A673 (cell line): ENCODE measurements around the gene CLEC16A. TPM values are rescaled to one million over a fixed set of nuclear protein-coding genes. Genes with fewer than 3 reads are reported as not detected.

Experiments used
- Bru-seq: library from RNA; stranded (reverse); fragments of 400-500 nt; gene quantifications from one replicate; lab custom pipeline; 2021; lab: Mats Ljungman, UMichigan
- BruChase-seq, 2 experiments: library from RNA; stranded (reverse); fragments of 400-500 nt; gene quantifications; one replicate each; lab custom pipeline; 2021; lab: Mats Ljungman, UMichigan
- BruUV-seq: library from RNA; stranded (reverse); fragments of 400-500 nt; replicated peaks from 2 replicates; lab custom pipeline; 2021; lab: Mats Ljungman, UMichigan
- CTCF ChIA-PET: fragments of 300-600 bp; sonication (Branson Sonifier 250); formaldehyde crosslinking; loops from one replicate; lab custom pipeline; 2022; ENCODE audit warnings: antibody characterized with exemption; lab: Charles Lee
- POLR2A ChIA-PET: fragments of 300-600 bp; sonication (Branson Sonifier 250); formaldehyde crosslinking; loops from one replicate; lab custom pipeline; 2022; ENCODE audit warnings: antibody characterized with exemption; ENCODE audit not compliant: low non-redundant PET; lab: Charles Lee
- DNase-seq: peaks from one replicate; pipeline ENCODE4 v3.0.0-alpha.2; 2015; ENCODE audit warnings: low spot score
- H3K27ac ChIP-seq: fragments of 200-600 bp; sonication (generic); 2 replicates; pipeline ENCODE4 v1.5.1; 2016; ENCODE audit warnings: mixed run types, low read depth, mild to moderate bottlenecking, mixed read lengths, antibody characterized with exemption, low read length; ENCODE audit not compliant: poor library complexity, severe bottlenecking
- H3K27me3 ChIP-seq: fragments of 200-600 bp; sonication (generic); replicated peaks from 2 replicates; pipeline ENCODE4 v1.6.1; 2017; ENCODE audit warnings: mixed run types, low read depth, mild to moderate bottlenecking, mixed read lengths, antibody characterized with exemption, low read length; ENCODE audit not compliant: insufficient read depth, poor library complexity
- H3K36me3 ChIP-seq: fragments of 200-600 bp; sonication (generic); 2 replicates; pipeline ENCODE4 v1.6.1; 2016; ENCODE audit warnings: mixed run types, mild to moderate bottlenecking, mixed read lengths, antibody characterized with exemption, low read length; ENCODE audit not compliant: insufficient read depth, poor library complexity, severe bottlenecking
- H3K4me1 ChIP-seq: fragments of 200-600 bp; sonication (generic); 2 replicates; pipeline ENCODE4 v1.6.1; 2017; ENCODE audit warnings: mixed run types, mild to moderate bottlenecking, mixed read lengths, antibody characterized with exemption, low read length; ENCODE audit not compliant: insufficient read depth, poor library complexity, severe bottlenecking
- H3K4me3 ChIP-seq: fragments of 200-600 bp; sonication (generic); 2 replicates; pipeline ENCODE4 v1.5.1; 2016; ENCODE audit warnings: low read depth, mixed run types, mild to moderate bottlenecking, mixed read lengths, low read length; ENCODE audit not compliant: poor library complexity, severe bottlenecking
- H3K9me3 ChIP-seq: fragments of 200-600 bp; sonication (generic); 2 replicates; pipeline ENCODE4 v1.6.1; 2016; ENCODE audit warnings: mixed run types, low read depth, mild to moderate bottlenecking, mixed read lengths, antibody characterized with exemption, low read length; ENCODE audit not compliant: poor library complexity, severe bottlenecking
- CTCF ChIP-seq: fragments of 300-800, 200-600 bp; sonication (generic); conservative IDR thresholded peaks from 2 replicates; pipeline ENCODE4 v1.5.1; 2017; ENCODE audit warnings: low read depth, mild to moderate bottlenecking, antibody characterized with exemption, low read length, moderate library complexity, mixed read lengths
- EZH2 ChIP-seq: fragments of 200-600 bp; sonication (generic); IDR thresholded peaks from 2 replicates; pipeline ENCODE4 v1.6.1; 2017; ENCODE audit warnings: borderline replicate concordance, low read depth, mild to moderate bottlenecking, mixed read lengths, antibody characterized with exemption, low read length; ENCODE audit not compliant: poor library complexity, severe bottlenecking
- intact Hi-C: fragments of 100-400 bp; cut with micrococcal nuclease; formaldehyde crosslinking; loops from one replicate; pipeline ENCODE4 v1.10.0; 2022; ENCODE audit not compliant: unreplicated experiment
- long read RNA-seq: library from polyadenylated mRNA; stranded (forward); transcript quantifications from one replicate; pipeline ENCODE4 v2.0.0, GENCODE V29; 2022
- total RNA-seq: library from RNA; stranded (reverse); gene quantifications from 2 replicates; pipeline ENCODE4 v1.2.3, GENCODE V29; 2021

Gene CLEC16A
- 21.3 and 23.4 TPM in 2 replicates for total RNA-seq
- percentile 62 among the genes with signal in this experiment for Bru-seq, nascent RNA
- BruChase-seq, experiment 1, labeled RNA remaining after a 2-hour chase, result percentile 62 among the genes with signal in this experiment
- percentile 72 among the genes with signal in this experiment for BruChase-seq, experiment 2, labeled RNA remaining after a 6-hour chase
- long read RNA-seq, partial matches to known transcripts, result 12 of 20 reads
- long read RNA-seq, other reads (novel, unspliced or antisense), result 8 of 20 reads

GRCh38 chr16:10944249-10945064 lies at the start of gene CLEC16A:
CLEC16A (plus strand) TSS chr16:10944564; CDS start chr16:10944718, 154 bp downstream.
- peaks cover 24% of the 10 kb centered on the region for H3K4me1 ChIP-seq
- H3K27me3 ChIP-seq, result no peaks in the 10 kb centered on the region
- BruUV-seq, result TSS peak; percentile 71
- POLR2A ChIA-PET, result no interaction called here
- CTCF ChIA-PET, result no interaction called here
- H3K27ac ChIP-seq, result peak within 1 kb of the TSS; percentile 61
- peak within 1 kb of the TSS; percentile 91 for H3K4me3 ChIP-seq
- TF ChIP-seq EZH2 (no peak), CTCF (no peak)
- no peaks in the 10 kb centered on the region for H3K36me3 ChIP-seq
- intact Hi-C loops, result no loop called here
- H3K9me3 ChIP-seq, result no peaks in the 10 kb centered on the region
- DNase-seq, result peak; percentile 98

- H3K9me3 ChIP-seq, result no peaks in the 10 kb centered on the region
- H3K36me3 ChIP-seq, result no peaks in the 10 kb centered on the region
- ChIA-PET POLR2A (no interaction called here), CTCF (no interaction called here)
- peaks cover 5% of the 10 kb centered on the region for H3K27me3 ChIP-seq
- H3K4me1 ChIP-seq, result no peaks in the 10 kb centered on the region
- DNase-seq, result peak; percentile 62
- intact Hi-C loops, result no loop called here
- TF ChIP-seq CTCF (no peak), EZH2 (no peak)
- BruUV-seq, result no TSS peak
- no peak overlapping the region for H3K27ac ChIP-seq
- H3K4me3 ChIP-seq, result no peak overlapping the region
These were observed 49.1 kb upstream of the CLEC16A start for GRCh38 chr16:10895053-10895946.

GRCh38 chr16:10896165-10896564 lies 48.2 kb upstream of the CLEC16A start:
- intact Hi-C loops, result no loop called here
- no peak for DNase-seq
- Histone ChIP-seq H3K4me1 (no peaks in the 10 kb centered on the region), H3K27ac (no peak overlapping the region), H3K4me3 (no peak overlapping the region), H3K27me3 (peaks cover 5% of the 10 kb centered on the region), H3K36me3 (no peaks in the 10 kb centered on the region), H3K9me3 (no peaks in the 10 kb centered on the region)
- ChIA-PET CTCF (no interaction called here), POLR2A (no interaction called here)
- TF ChIP-seq EZH2, result no peak
- TF ChIP-seq CTCF, result no peak
- BruUV-seq, result no TSS peak
